GM19438 (cell line): ENCODE data around the gene FCGR1A.
"Not testable (repeated sequence)": the region's sequence is repeated elsewhere in the genome, so short reads cannot be mapped to it uniquely, and the experiment has no call there.

Source experiments
- ATAC-seq: cut with Tn5 transposase; IDR thresholded peaks from one replicate; pipeline ENCODE4 v1.9.1; 2021; ENCODE audit warnings: low read depth; ENCODE audit not compliant: unreplicated experiment

FCGR1A gene

GRCh38 chr1:149782600-149782999, at the start of gene FCGR1A:
TSS of gene FCGR1A (plus strand) at chr1:149782694. CDS start at chr1:149782744, 50 bp downstream.
- ATAC-seq, result not testable (repeated sequence)

GRCh38 chr1:149732781-149733180, 49.7 kb upstream of the FCGR1A start:
- ATAC-seq, result not testable (repeated sequence)

- not testable (repeated sequence) for ATAC-seq
Observed at GRCh38 chr1:149734692-149735091, 47.8 kb upstream of the FCGR1A start.

- peak; percentile 92 for ATAC-seq
Observed at GRCh38 chr1:149740148-149740581, 42.3 kb upstream of the FCGR1A start.

GRCh38 chr1:149740590-149741230, 41.8 kb upstream of the FCGR1A start:
- not testable (repeated sequence) for ATAC-seq

GRCh38 chr1:149741914-149742313, 40.6 kb upstream of the FCGR1A start:
- ATAC-seq, result not testable (repeated sequence)

- ATAC-seq, result not testable (repeated sequence)
Observed at GRCh38 chr1:149746463-149747356, 35.8 kb upstream of the FCGR1A start.

GRCh38 chr1:149747359-149748143, 34.9 kb upstream of the FCGR1A start:
- ATAC-seq, result not testable (repeated sequence)

GRCh38 chr1:149748144-149748500, 34.4 kb upstream of the FCGR1A start:
- ATAC-seq, result not testable (repeated sequence)

GRCh38 chr1:149750562-149750961, 31.9 kb upstream of the FCGR1A start:
- ATAC-seq, result not testable (repeated sequence)

- not testable (repeated sequence) for ATAC-seq
Observed at GRCh38 chr1:149752186-149752585, 30.3 kb upstream of the FCGR1A start.

GRCh38 chr1:149753466-149753865, 29.0 kb upstream of the FCGR1A start:
- ATAC-seq, result not testable (repeated sequence)

- not testable (repeated sequence) for ATAC-seq
Observed at GRCh38 chr1:149755294-149755693, 27.2 kb upstream of the FCGR1A start.

GRCh38 chr1:149762294-149762693, 20.2 kb upstream of the FCGR1A start:
- not testable (repeated sequence) for ATAC-seq

- ATAC-seq, result not testable (repeated sequence)
Observed at GRCh38 chr1:149764087-149764800, 18.2 kb upstream of the FCGR1A start.

GRCh38 chr1:149766241-149766640, 16.3 kb upstream of the FCGR1A start:
- ATAC-seq, result not testable (repeated sequence)

GRCh38 chr1:149769216-149769615, 13.3 kb upstream of the FCGR1A start:
- ATAC-seq, result not testable (repeated sequence)

GRCh38 chr1:149770661-149771060, 11.8 kb upstream of the FCGR1A start:
- not testable (repeated sequence) for ATAC-seq

GRCh38 chr1:149771653-149772425, 10.7 kb upstream of the FCGR1A start:
- not testable (repeated sequence) for ATAC-seq
